Stimulated activated CD8-positive, alpha-beta memory T cell treated with anti-CD3 and anti-CD28 coated beads, Interleukin-4, amount 100 ng/mL, for 48 hours (primary cell): ENCODE measurements around the gene MOB2.
"Not testable (repeated sequence)": the region's sequence is repeated elsewhere in the genome, so short reads cannot be mapped to it uniquely, and the experiment has no call there.

Experiments
- DNase-seq: peaks from one replicate; pipeline ENCODE4 v3.0.0-alpha.2; 2020

MOB2 gene

GRCh38 chr11:1439341-1439740 lies 47.2 kb downstream of the MOB2 start:
- no peak for DNase-seq

DNA sequence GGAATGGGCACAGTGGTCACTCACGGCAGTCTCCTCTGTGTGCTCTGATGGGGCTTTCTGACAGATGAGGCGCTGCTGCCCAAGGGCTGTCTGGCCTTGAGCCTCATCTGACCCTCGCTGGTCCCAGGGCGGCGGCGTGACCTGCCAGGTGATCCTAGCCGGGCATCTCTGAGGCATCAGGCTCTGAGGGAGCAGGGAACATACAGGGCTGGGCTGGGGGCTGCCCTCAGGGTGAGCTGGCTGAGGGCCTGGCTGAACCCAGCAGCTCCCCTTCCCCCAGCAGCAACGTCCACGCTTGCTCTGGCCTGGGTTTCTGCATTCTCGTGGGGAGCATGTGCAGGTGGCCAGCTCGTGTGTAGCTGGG lies 47.6 kb downstream of the MOB2 start:
- no peak for DNase-seq

- DNase-seq: no peak
These were observed 48.2 kb downstream of the MOB2 start for GRCh38 chr11:1438261-1438966.

GRCh38 chr11:1437500-1437899 lies 49.1 kb downstream of the MOB2 start:
- DNase-seq: no peak

DNA sequence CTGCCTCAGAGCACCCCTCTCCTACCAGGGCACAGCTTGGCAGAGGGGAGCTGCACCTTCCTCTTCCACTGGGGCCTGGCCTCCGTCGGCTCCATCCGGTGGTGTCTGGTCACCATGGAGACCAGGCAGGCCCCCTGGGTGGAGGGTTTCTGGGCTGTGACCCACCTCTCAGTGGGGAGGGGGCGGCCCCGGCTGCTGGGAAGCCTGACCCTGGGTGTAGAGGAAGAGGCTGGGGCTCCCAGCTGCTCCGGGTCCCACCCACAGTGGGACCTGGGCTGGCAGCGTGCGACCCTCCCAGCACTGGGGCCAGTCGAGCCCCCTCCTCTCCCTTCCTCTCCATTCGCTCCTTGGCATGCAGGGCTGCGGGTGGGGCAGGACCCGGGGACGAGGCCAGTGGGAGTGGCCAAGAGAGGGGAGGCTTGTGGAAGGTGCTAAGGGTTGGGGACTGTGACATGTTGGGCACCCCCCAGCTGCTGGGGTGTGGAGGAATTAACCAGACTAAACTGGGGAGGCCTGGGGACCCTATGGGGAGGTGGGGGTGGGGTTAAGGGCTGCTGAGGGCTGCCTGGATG lies 50.0 kb downstream of the MOB2 start:
- DNase-seq: no peak

GRCh38 chr11:1435820-1436467 lies 50.6 kb downstream of the MOB2 start:
- no peak for DNase-seq

- DNase-seq: not testable (repeated sequence)
These were observed 51.1 kb downstream of the MOB2 start for GRCh38 chr11:1435479-1435819.

- no peak for DNase-seq
These were observed 52.5 kb downstream of the MOB2 start for GRCh38 chr11:1433977-1434640.

GRCh38 chr11:1433568-1433967 lies 53.0 kb downstream of the MOB2 start:
- no peak for DNase-seq

DNA sequence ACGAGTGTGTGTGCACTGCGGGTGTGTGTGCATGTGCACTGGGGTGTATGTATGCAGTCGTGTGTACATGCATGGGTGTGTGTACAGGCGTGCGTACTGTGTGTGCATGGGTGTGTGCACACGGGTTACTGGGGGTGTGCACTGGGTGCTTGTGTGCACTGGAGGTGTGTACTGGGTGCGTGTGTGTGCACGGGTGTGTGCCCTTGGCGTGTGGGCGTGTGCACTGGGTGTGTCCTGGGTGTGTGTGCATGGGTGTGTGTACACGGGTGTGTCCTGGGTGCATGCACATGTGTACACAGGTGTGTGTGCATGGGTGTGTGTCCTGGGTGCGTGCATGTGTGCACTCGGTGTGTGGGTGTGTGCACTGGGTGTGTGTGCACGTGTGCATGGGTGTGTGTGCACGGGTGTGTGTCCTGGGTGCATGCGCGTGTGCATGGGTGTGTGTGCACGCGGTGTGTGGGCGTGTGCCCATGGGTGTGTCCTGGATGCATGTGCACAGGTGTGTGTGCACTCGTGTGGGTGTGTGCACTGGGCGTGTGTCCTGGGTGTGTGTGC lies 57.7 kb downstream of the MOB2 start:
- no peak for DNase-seq

DNA sequence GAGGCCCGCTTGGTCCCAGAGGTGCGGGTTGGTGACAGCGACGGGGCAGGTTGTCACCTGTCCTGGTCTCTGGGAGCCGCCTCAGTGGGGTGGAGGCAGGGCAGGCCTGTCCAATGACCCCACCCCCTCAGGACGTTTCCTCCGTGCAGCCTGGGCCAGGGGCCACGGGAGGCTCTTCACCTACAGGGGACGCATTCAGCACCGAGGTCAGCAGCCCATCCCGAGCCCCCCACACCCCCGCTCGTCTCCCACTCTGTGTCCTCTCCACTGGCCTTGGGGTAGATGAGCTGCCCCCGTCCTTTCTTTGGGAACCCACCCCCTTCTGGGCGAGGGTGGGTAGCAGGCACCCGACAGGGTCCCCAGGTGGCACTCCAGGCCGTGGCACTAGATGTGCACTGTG lies 61.1 kb downstream of the MOB2 start:
- no peak for DNase-seq

- no peak for DNase-seq
These were observed 61.6 kb downstream of the MOB2 start for GRCh38 chr11:1425006-1425405.

DNA sequence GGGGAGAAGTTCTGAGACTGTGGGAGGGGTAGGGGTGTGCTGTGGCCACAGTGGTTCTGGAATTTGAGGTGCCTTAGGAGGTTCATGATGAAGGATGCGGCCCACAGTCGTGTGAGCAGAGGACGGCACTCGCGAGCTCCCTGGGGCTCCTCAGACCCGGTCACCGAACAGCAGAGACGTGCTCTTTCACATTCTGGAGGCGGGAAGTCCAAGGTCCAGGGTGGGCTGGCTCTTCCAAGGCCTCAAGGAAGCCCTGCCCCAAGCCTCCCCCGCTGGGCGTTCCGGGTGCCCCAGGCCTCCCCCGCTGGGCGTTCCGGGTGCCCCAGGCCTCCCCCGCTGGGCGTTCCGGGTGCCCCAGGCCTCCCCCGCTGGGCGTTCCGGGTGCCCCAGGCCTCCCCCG lies 63.2 kb downstream of the MOB2 start:
- not testable (repeated sequence) for DNase-seq

- DNase-seq: no peak
These were observed 63.6 kb downstream of the MOB2 start for GRCh38 chr11:1422981-1423380.

DNA sequence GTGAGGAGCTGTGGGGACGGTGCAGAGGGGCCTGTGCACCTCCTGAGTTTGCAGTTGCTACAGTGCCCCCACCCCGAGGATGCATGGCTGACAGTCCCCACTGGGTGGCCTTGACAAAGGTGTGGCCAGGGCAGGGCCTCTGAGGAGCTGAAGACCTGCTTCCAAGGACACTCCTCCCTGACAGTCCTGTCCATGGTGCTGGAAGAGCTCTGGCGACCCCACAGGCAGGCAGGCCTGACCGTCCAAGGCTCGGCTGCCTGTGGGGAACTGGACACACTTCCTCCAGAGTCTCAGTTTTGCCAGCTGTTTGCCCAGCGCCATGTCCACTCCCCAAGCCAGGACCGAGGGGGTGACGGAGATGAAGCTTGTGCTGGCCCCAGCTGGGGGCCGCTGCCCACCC lies 64.1 kb downstream of the MOB2 start:
- no peak for DNase-seq

DNA sequence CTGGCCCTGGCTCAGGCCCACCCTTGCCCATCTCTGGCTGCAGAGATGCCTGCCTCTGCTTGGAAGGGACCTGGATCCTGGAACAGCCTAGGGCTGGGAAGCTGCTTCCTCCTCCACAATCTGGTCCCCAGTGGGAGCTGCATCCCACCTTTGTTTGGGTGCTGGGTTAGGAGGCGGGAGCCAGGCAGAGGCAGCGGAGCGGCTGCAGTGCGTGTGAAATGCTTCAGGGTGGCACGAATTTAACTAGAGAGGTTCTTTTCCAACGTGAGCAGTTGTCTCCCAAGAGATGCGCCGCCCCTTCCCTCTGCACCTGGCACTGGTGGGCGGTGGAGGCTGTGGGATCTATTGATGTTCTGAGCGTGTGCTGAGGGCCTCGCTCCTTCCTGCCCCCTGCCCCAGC lies 65.3 kb downstream of the MOB2 start:
- no peak for DNase-seq

- no peak for DNase-seq
These were observed 66.8 kb downstream of the MOB2 start for GRCh38 chr11:1419811-1420210.
